Endothelial cell of umbilical vein (primary cell): ENCODE results near the gene PRDM16. TPM values are rescaled to one million over a fixed set of nuclear protein-coding genes. Genes with fewer than 3 reads are reported as not detected.

Experiments used
- BruUV-seq: library from RNA; stranded (reverse); fragments of 400-500 nt; replicated peaks from 2 replicates; lab custom pipeline; 2021; lab: Mats Ljungman, UMichigan
- CTCF ChIA-PET: fragments of 300-600, 350-600 bp; sonication (Branson Sonifier 250); formaldehyde crosslinking; loops from one replicate; lab custom pipeline; 2021; ENCODE audit warnings: antibody characterized with exemption, inconsistent platforms; lab: Charles Lee
- POLR2A ChIA-PET: fragments of 300-600, 350-600 bp; sonication (Branson Sonifier 250); formaldehyde crosslinking; loops from one replicate; lab custom pipeline; 2021; ENCODE audit warnings: antibody characterized with exemption, inconsistent platforms; lab: Charles Lee
- DNase-seq: peaks from one replicate; pipeline ENCODE4 v3.0.0-alpha.2; 2011; ENCODE audit warnings: low read depth, low spot score
- FAIRE-seq: peaks from 2 replicates; lab custom pipeline; 2011; peaks lifted over from hg19 to GRCh38; lab: Jason Lieb, UNC
- H2AFZ ChIP-seq: 2 replicates; pipeline ENCODE4 v1.6.0; 2012; ENCODE audit warnings: low read depth, low read length, control low read depth, inconsistent platforms
- H3K27ac ChIP-seq: 2 replicates; pipeline ENCODE4 v1.5.1; 2011; ENCODE audit warnings: low read depth, mild to moderate bottlenecking, control low read depth, low read length, moderate library complexity; ENCODE audit not compliant: insufficient read depth
- H3K27me3 ChIP-seq, 2 experiments: 2 replicates each; pipeline versions ENCODE4 v1.6.0 to v1.6.1; 2011; ENCODE audit warnings: low read length in 2 of 2, mixed read lengths in 1 of 2; ENCODE audit not compliant: control insufficient read depth in 2 of 2, insufficient read depth in 2 of 2
- H3K36me3 ChIP-seq, 2 experiments: 2 replicates in 1 of 2; 3 replicates in 1 of 2; pipeline ENCODE4 v1.5.1; 2011; ENCODE audit warnings: low read length in 2 of 2, mild to moderate bottlenecking in 1 of 2, moderate library complexity in 1 of 2; ENCODE audit not compliant: control insufficient read depth in 2 of 2, insufficient read depth in 2 of 2; ENCODE audit errors: extremely low read depth in 1 of 2
- H3K4me1 ChIP-seq: 3 replicates; pipeline ENCODE4 v1.5.1; 2011; ENCODE audit warnings: mild to moderate bottlenecking, low read length; ENCODE audit not compliant: control insufficient read depth, insufficient read depth; ENCODE audit errors: extremely low read depth
- H3K4me2 ChIP-seq: 2 replicates; pipeline ENCODE4 v1.6.1; 2011; ENCODE audit warnings: low read length, control low read depth, mixed read lengths; ENCODE audit not compliant: insufficient read depth
- H3K4me3 ChIP-seq, 3 experiments: fragments of 200-600 bp in 1 of 3; sonication (generic), shearing (Covaris generic) in 1 of 3; replicated peaks in 1 of 3; 2 replicates each; pipeline ENCODE4 v1.5.1; 2011 to 2016; ENCODE audit warnings: control low read depth in 3 of 3, low read length in 3 of 3, mild to moderate bottlenecking in 2 of 3, inconsistent platforms in 1 of 3, low read depth in 1 of 3, moderate library complexity in 1 of 3; ENCODE audit not compliant: insufficient read depth in 1 of 3
- H3K79me2 ChIP-seq: 2 replicates; pipeline ENCODE4 v1.6.0; 2012; ENCODE audit warnings: low read length, inconsistent platforms; ENCODE audit not compliant: control insufficient read depth, insufficient read depth
- H3K9ac ChIP-seq: replicated peaks from 2 replicates; pipeline ENCODE3; 2011; ENCODE audit warnings: low read length, control low read depth; ENCODE audit not compliant: insufficient read depth; ENCODE audit errors: extremely low read depth
- H3K9me1 ChIP-seq: replicated peaks from 3 replicates; pipeline ENCODE4 v1.6.0; 2011; ENCODE audit warnings: mild to moderate bottlenecking, low read length; ENCODE audit not compliant: control insufficient read depth, insufficient read depth; ENCODE audit errors: extremely low read depth
- H3K9me3 ChIP-seq: replicated peaks from 2 replicates; pipeline ENCODE4 v1.5.1; 2012; ENCODE audit warnings: low read length, inconsistent platforms; ENCODE audit not compliant: control insufficient read depth, insufficient read depth
- H4K20me1 ChIP-seq: replicated peaks from 2 replicates; pipeline ENCODE3; 2011; ENCODE audit warnings: mild to moderate bottlenecking, low read length; ENCODE audit not compliant: control insufficient read depth, insufficient read depth; ENCODE audit errors: extremely low read depth
- EZH2 ChIP-seq: IDR thresholded peaks from 2 replicates; pipeline ENCODE4 v1.6.1; 2012; ENCODE audit warnings: borderline replicate concordance, low read depth, mild to moderate bottlenecking, moderate library complexity, low read length, inconsistent platforms; ENCODE audit not compliant: severe bottlenecking
- FOS ChIP-seq: IDR thresholded peaks from 2 replicates; pipeline ENCODE4 v1.6.1; 2011; ENCODE audit warnings: mild to moderate bottlenecking, low read length, moderate library complexity, borderline replicate concordance; ENCODE audit not compliant: insufficient read depth
- GATA2 ChIP-seq: IDR thresholded peaks from 2 replicates; pipeline ENCODE4 v1.7.0; 2011; ENCODE audit warnings: low read depth, mild to moderate bottlenecking, moderate library complexity, mixed read lengths, low read length; ENCODE audit not compliant: insufficient read length, insufficient read depth
- JUN ChIP-seq: IDR thresholded peaks from 2 replicates; pipeline ENCODE4 v1.6.1; 2011; ENCODE audit warnings: borderline replicate concordance, low read depth; ENCODE audit not compliant: insufficient read length, insufficient read depth
- MYC ChIP-seq: IDR thresholded peaks from one replicate; pipeline ENCODE4 v1.6.1; 2011; ENCODE audit warnings: mild to moderate bottlenecking, low read depth, low read length
- POLR2A ChIP-seq: IDR thresholded peaks from 2 replicates; pipeline ENCODE4 v1.6.1; 2012; ENCODE audit warnings: low read depth, mild to moderate bottlenecking, control low read depth, low read length
- POLR2AphosphoS5 ChIP-seq: IDR thresholded peaks from 2 replicates; pipeline ENCODE4 v1.6.1; 2012; ENCODE audit warnings: low read depth, mild to moderate bottlenecking, control low read depth, low read length, moderate library complexity; ENCODE audit not compliant: insufficient read depth
- dilution Hi-C: fragments of 300-500 bp; cut with MboI; formaldehyde crosslinking; loops from one replicate; pipeline ENCODE4 v1.15.0; 2019; ENCODE audit warnings: low sequenced_read_pairs; ENCODE audit not compliant: extremely low pct_ligation_motif_present
- intact Hi-C: fragments of 100-400 bp; cut with micrococcal nuclease; formaldehyde crosslinking; loops from one replicate; pipeline ENCODE4 v1.10.0; 2022
- polyA plus RNA-seq, 4 experiments: library from polyadenylated mRNA; depleted of rRNA in 3 of 4; stranded (reverse) in 3 of 4; unstranded in 1 of 4; fragments of >200 nt; gene quantifications; 2 replicates each; pipeline versions ENCODE4 v1.2.1 to v1.2.3, GENCODE V29; 2011 to 2012; ENCODE audit warnings: missing spikeins in 1 of 4
- total RNA-seq: library from RNA; stranded (reverse); gene quantifications from 2 replicates; pipeline ENCODE4 v1.2.3, GENCODE V29; 2021
- TF ChIP-seq, protein P1 (sequence below), 2 donors: IDR thresholded peaks; 1 replicate in 1 of 2; 2 replicates in 1 of 2; pipeline ENCODE4 v1.5.1; 2011; ENCODE audit warnings: low read length in 2 of 2, mild to moderate bottlenecking in 2 of 2, moderate library complexity in 2 of 2, control low read depth in 1 of 2, inconsistent platforms in 1 of 2, low read depth in 1 of 2; ENCODE audit not compliant: insufficient read depth in 1 of 2; ENCODE audit errors: extremely low read depth in 1 of 2
- TF ChIP-seq, protein P2 (sequence below): IDR thresholded peaks from 2 replicates; pipeline ENCODE4 v1.6.1; 2011; ENCODE audit not compliant: insufficient read depth, insufficient read length

PRDM16 gene
- total and polyA plus RNA-seq, 2 donors (not counting 3 experiments of a cell fraction or from before 2014, with no cell fraction given) = not detected

DNA sequence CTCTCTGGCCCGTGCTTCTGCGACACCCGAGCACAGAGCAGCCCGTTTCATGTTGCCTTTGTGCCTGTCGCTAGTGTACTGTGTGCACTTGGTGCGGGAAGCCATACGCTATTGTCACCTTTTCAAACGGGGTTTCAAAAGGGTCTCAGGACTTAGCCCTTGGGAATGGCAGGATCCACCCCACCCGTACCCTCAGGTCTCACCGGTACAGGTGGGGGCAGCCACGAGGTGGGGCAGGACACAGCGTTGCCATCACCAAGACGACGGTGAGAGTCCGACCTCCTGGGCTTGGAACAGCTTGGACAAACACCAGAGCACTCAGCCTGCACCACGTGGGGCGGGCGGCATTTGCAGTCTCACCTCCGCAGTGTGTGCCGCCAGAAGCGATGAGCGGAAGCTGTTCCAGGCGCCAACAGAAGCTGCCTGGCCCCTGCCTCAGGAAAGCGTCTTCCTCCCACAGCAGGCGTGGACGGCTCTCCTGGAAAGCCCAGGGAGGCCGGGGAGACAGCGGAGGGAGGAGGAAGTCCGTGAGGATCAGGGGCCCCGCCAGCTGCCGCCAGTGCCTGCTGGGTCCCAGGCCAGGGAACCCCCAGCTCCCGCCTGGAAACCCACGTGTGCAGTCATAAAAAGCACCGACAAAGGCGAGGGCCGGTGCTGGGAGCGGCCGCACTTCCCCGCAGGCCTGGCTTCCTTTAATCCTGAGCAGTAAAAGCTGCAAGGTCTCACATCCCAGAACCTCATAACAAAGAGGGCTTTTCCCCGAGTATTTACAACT lies 254.2 kb downstream of the PRDM16 start:
- no peak for TF ChIP-seq EZH2
- no peak for TF ChIP-seq JUN
- TF ChIP-seq POLR2A = no peak
- TF ChIP-seq MYC = no peak
- no peak for TF ChIP-seq POLR2AphosphoS5
- TF ChIP-seq, protein P1, sequence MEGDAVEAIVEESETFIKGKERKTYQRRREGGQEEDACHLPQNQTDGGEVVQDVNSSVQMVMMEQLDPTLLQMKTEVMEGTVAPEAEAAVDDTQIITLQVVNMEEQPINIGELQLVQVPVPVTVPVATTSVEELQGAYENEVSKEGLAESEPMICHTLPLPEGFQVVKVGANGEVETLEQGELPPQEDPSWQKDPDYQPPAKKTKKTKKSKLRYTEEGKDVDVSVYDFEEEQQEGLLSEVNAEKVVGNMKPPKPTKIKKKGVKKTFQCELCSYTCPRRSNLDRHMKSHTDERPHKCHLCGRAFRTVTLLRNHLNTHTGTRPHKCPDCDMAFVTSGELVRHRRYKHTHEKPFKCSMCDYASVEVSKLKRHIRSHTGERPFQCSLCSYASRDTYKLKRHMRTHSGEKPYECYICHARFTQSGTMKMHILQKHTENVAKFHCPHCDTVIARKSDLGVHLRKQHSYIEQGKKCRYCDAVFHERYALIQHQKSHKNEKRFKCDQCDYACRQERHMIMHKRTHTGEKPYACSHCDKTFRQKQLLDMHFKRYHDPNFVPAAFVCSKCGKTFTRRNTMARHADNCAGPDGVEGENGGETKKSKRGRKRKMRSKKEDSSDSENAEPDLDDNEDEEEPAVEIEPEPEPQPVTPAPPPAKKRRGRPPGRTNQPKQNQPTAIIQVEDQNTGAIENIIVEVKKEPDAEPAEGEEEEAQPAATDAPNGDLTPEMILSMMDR (IDR thresholded peaks at IDR 0.05; ENCODE audit: extremely low read depth in 1 of 2, insufficient read depth in 1 of 2, low read depth in 1 of 2, low read length in 2 of 2) = no peak
- TF ChIP-seq, protein P2, sequence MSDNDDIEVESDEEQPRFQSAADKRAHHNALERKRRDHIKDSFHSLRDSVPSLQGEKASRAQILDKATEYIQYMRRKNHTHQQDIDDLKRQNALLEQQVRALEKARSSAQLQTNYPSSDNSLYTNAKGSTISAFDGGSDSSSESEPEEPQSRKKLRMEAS = no peak
- no peak for TF ChIP-seq GATA2
- TF ChIP-seq FOS = no peak

More for the DNA sequence above, 254.2 kb downstream of the PRDM16 start:
- H3K9me1 ChIP-seq = no peaks in the 10 kb centered on the region
- FAIRE-seq (no peak), DNase-seq (no peak)
- no peak overlapping the region for H3K4me2 ChIP-seq
- dilution Hi-C loops = no loop called here
- H3K36me3 ChIP-seq = no peaks in the 10 kb centered on the region
- H3K27me3 ChIP-seq = no peaks in the 10 kb centered on the region
- BruUV-seq = no TSS peak
- H3K9ac ChIP-seq = no peak overlapping the region
- no peaks in the 10 kb centered on the region for H3K9me3 ChIP-seq
- H4K20me1 ChIP-seq = no peaks in the 10 kb centered on the region
- POLR2A ChIA-PET = no interaction called here
- no peaks in the 10 kb centered on the region for H3K79me2 ChIP-seq
- CTCF ChIA-PET = interaction anchor here (0.6 kb wide), 1 partner anchor 22 kb away, joined by 3 read pairs; no protein-coding TSS in a partner anchor
- H3K4me3 ChIP-seq = no peak overlapping the region
- intact Hi-C loops = no loop called here
- no peak overlapping the region for H2AFZ ChIP-seq
- H3K27ac ChIP-seq = no peak overlapping the region
- H3K4me1 ChIP-seq = no peaks in the 10 kb centered on the region
